Measurements from ENCODE around the gene TNFRSF14.

The TNFRSF14 gene

DNA sequence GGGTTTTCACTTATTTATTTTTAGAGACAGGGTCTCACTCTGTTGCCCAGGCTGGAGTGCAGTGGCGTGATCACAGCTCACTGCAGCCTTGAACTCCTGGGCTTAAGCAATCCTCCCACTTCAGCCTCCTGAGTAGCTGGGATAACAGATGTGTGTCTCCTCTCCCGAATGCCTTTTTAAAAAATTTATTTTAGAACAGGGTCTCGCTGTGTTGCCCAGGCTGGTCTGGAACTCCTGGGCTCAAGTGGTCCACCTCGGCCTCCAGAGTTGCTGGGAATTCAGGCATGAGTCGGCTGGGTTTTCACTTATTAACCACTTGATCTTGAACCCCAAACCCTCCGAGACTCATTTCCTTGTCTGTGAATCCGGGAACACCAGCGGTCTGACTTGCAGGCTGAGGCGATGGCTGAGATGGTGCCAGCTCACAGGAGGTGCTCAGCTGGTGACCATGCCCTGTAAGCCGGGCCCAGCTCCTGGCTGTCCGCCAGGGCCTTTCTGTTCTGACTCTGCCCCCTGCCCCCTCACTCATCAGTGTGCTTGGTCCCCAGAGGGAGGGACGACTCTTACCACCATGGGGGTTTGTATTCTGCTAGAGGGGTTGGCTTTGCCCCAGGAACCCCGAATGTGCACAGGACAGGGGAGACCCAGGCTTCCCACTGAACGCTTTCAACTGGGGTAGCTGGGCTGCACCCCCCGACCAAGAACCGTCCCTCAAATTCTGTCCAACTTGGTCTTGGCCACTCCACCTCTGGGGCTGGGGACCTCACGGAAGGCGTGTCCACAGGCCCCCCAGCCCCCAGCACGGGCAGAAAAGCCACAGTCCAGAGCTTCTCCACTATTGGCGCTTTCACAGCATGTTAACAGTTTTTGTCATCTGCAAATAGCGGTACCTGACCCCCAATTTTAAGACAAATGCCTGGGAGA, 54.1 kb downstream of the TNFRSF14 start:
- TF ChIP-seq, protein P1, sequence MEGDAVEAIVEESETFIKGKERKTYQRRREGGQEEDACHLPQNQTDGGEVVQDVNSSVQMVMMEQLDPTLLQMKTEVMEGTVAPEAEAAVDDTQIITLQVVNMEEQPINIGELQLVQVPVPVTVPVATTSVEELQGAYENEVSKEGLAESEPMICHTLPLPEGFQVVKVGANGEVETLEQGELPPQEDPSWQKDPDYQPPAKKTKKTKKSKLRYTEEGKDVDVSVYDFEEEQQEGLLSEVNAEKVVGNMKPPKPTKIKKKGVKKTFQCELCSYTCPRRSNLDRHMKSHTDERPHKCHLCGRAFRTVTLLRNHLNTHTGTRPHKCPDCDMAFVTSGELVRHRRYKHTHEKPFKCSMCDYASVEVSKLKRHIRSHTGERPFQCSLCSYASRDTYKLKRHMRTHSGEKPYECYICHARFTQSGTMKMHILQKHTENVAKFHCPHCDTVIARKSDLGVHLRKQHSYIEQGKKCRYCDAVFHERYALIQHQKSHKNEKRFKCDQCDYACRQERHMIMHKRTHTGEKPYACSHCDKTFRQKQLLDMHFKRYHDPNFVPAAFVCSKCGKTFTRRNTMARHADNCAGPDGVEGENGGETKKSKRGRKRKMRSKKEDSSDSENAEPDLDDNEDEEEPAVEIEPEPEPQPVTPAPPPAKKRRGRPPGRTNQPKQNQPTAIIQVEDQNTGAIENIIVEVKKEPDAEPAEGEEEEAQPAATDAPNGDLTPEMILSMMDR (IDR thresholded peaks at IDR 0.05; ENCODE audit: low read depth, low read length, missing control alignments): no peak
- no peak overlapping the region for H3K4me3 ChIP-seq (ENCODE audit: low read depth, low read length)
- DNase-seq (ENCODE audit: low read depth): no peak
- in situ Hi-C loops (cut with HindIII; ENCODE audit: low sequenced_read_pairs): no loop called here

DNA sequence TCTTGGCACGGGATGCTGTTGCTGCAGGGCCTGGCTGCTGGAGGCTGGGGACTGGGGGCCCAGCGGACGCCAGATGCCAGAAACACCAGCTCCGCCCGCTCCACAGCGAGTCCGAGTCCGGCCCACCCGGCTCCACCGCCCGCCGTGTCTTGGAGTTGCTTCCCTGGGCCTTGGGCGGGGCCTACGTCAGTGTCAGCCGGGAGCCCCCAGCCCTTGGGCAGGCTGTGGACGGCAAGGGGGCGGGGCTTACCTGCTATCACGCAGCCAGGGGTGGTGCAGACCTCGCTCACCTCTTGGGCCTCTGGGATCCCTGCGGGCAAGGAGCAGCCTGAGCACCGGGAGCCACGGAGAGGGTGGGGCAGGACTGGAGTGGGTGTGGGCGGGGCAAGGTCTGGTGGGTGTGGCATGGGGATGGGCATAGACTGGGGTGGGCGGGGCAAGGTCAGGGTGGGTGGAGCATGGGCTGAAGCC, 54.9 kb downstream of the TNFRSF14 start:
- TF ChIP-seq, protein P1 (IDR thresholded peaks at IDR 0.05; ENCODE audit: low read depth, low read length, missing control alignments): no peak
- in situ Hi-C loops (cut with HindIII; ENCODE audit: low sequenced_read_pairs): no loop called here
- no peak for DNase-seq (ENCODE audit: low read depth)
- no peak overlapping the region for H3K4me3 ChIP-seq (ENCODE audit: low read depth, low read length)

DNA sequence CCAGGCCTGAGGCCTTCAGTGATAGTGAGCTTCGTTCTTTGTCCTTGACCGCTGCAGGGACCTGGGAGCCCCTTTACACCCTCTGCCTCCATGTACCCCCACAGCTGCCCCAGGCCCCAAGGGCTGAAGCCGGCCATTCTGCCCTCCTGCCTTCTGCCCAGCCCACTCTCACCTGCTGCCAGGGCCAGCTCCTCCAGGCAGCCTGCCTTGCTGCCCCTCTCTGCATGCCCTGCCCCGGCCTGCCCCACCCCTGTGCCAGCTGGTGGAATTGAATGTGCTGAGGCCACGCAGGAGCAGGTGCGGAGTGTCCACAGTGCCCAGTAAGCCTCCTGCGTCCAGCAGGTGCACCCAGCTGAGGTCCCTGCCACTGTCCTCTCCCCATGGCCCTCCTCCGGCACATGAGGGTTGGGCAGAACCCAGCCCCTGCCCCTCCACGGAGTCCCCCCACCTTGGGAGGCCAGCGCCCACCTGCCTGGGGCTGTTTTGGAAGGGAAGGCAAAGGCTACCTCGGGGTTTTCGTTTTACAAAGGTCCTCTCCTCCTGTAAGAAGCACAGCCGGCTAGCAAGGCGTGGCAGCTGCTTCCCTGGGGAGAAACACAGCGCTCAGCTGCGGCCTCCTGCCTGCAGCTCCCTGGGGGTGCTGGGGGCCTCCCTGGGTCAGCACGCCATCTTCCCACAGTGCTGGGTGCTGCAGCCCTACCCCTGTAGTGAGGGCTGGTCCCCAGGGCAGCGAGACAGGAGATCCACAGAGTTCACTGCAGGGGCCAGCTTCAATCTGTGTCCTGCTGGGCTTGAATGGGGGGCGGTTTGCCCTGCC, 55.7 kb downstream of the TNFRSF14 start:
- no peak overlapping the region for H3K4me3 ChIP-seq (ENCODE audit: low read depth, low read length)
- TF ChIP-seq, protein P1 (IDR thresholded peaks at IDR 0.05; ENCODE audit: low read depth, low read length, missing control alignments): no peak
- in situ Hi-C loops (cut with HindIII; ENCODE audit: low sequenced_read_pairs): no loop called here
- no peak for DNase-seq (ENCODE audit: low read depth)

DNA sequence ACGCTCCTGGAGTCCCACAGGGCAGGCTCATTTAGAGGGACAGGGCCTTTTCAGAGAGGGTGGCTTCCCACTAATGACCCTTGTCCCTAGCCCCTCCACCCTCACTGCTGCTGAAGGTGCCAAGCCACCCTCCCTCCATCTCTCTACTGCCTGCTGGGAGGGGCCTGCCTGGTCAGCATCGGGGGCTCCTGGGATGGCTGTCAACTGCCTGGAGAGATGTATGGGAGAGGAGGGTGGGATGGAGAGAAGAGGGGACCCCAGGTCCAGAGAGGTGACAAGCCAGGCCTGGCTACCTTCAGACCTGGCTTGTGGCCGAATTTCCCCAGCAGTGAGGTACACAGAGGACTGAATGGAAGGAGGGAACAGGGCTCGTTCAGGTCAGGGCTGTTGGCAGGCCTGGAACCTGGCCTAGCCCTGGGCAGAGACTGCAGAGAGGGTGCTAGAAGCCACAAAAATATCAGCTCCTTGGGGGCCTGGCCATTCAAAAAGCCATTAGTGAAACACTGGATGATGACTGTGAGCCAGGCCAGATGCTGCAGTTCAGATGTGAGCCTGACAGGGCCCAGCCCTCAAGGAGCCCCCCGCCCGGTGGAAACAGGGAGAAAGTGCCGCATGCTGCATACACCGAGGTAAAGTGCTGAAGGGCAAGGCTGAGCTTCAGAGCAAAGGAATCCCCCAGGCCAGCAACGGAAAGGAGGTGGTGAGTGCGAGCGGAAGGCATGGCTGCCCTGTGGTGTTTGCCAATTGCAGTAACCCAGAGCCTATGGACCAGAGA, 56.6 kb downstream of the TNFRSF14 start:
- TF ChIP-seq, protein P1 (IDR thresholded peaks at IDR 0.05; ENCODE audit: low read depth, low read length, missing control alignments): no peak
- no peak overlapping the region for H3K4me3 ChIP-seq (ENCODE audit: low read depth, low read length)
- in situ Hi-C loops (cut with HindIII; ENCODE audit: low sequenced_read_pairs): no loop called here
- DNase-seq (ENCODE audit: low read depth): no peak

All from astrocyte of the cerebellum (primary cell).